ENCODE measurements around the gene HIRIP3.

GRCh38 chr16:29984764-29985147 is 10.7 kb downstream of the HIRIP3 start:
- TF ChIP-seq MAFK (IDR thresholded peaks at IDR 0.05; ENCODE audit: low read depth, low read length) (no peak), POLR2A (IDR thresholded peaks at IDR 0.05; ENCODE audit: low read depth, low read length) (no peak), USF2 (IDR thresholded peaks at IDR 0.05; ENCODE audit: low read depth, low read length) (no peak), SMC3 (IDR thresholded peaks at IDR 0.05; ENCODE audit: low read depth, low read length) (no peak), FOS (IDR thresholded peaks at IDR 0.05; ENCODE audit: low read depth, low read length) (no peak), BHLHE40 (IDR thresholded peaks at IDR 0.05; ENCODE audit: low read depth, low read length) (no peak), NFE2L2 (IDR thresholded peaks at IDR 0.05; ENCODE audit: low read depth, low read length) (no peak), RCOR1 (IDR thresholded peaks at IDR 0.05; ENCODE audit: insufficient replicate concordance, low read length) (no peak), CHD1 (IDR thresholded peaks at IDR 0.05; ENCODE audit: low read depth, low read length) (no peak), RAD21 (IDR thresholded peaks at IDR 0.05; ENCODE audit: low read length) (no peak), CEBPB (IDR thresholded peaks at IDR 0.05; ENCODE audit: low read depth, low read length) (no peak), RFX5 (IDR thresholded peaks at IDR 0.05; ENCODE audit: low read depth, low read length) (no peak), MXI1 (IDR thresholded peaks at IDR 0.05; ENCODE audit: borderline replicate concordance, low read depth, low read length) (no peak)
- TF ChIP-seq, protein P1, sequence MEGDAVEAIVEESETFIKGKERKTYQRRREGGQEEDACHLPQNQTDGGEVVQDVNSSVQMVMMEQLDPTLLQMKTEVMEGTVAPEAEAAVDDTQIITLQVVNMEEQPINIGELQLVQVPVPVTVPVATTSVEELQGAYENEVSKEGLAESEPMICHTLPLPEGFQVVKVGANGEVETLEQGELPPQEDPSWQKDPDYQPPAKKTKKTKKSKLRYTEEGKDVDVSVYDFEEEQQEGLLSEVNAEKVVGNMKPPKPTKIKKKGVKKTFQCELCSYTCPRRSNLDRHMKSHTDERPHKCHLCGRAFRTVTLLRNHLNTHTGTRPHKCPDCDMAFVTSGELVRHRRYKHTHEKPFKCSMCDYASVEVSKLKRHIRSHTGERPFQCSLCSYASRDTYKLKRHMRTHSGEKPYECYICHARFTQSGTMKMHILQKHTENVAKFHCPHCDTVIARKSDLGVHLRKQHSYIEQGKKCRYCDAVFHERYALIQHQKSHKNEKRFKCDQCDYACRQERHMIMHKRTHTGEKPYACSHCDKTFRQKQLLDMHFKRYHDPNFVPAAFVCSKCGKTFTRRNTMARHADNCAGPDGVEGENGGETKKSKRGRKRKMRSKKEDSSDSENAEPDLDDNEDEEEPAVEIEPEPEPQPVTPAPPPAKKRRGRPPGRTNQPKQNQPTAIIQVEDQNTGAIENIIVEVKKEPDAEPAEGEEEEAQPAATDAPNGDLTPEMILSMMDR (conservative IDR thresholded peaks at IDR 0.05; ENCODE audit: low read depth, low read length), result no peak
